IMR-90 (cell line): ENCODE measurements around the gene ATOSB. TPM values are rescaled to one million over a fixed set of nuclear protein-coding genes. Genes with fewer than 3 reads are reported as not detected.

Source experiments
- ATAC-seq: fragments of 200-7000 bp; cut with Tn5 transposase; 2 replicates; pipeline ENCODE4 v1.9.1; 2020; ENCODE audit warnings: low read depth, mild to moderate bottlenecking, moderate library complexity
- BruUV-seq: library from RNA; stranded (reverse); fragments of 400-500 nt; replicated peaks from 2 replicates; lab custom pipeline; 2021; lab: Mats Ljungman, UMichigan
- CTCF ChIA-PET: fragments of 300-600 bp; formaldehyde crosslinking; extraction: SDS; loops from one replicate; lab custom pipeline; 2021; ENCODE audit warnings: antibody characterized with exemption; lab: Yijun Ruan, JAX
- POLR2A ChIA-PET: fragments of 300-600 bp; sonication (Branson Sonifier 250); formaldehyde crosslinking; loops from one replicate; lab custom pipeline; 2022; ENCODE audit warnings: antibody characterized with exemption; ENCODE audit not compliant: unreplicated experiment; lab: Charles Lee
- DNase-seq: peaks from one replicate; pipeline ENCODE4 v3.0.0; 2013
- H2AFZ ChIP-seq: replicated peaks from 2 replicates; pipeline ENCODE3; 2013; ENCODE audit warnings: low read length, mild to moderate bottlenecking; ENCODE audit not compliant: poor library complexity
- H2AK5ac ChIP-seq: 2 replicates; pipeline ENCODE4 v1.6.1; 2013; ENCODE audit warnings: low read depth, low read length, inconsistent platforms
- H2AK9ac ChIP-seq: replicated peaks from 2 replicates; pipeline ENCODE3; 2013; ENCODE audit warnings: mild to moderate bottlenecking, low read depth, low read length, moderate library complexity; ENCODE audit not compliant: poor library complexity
- H2BK120ac ChIP-seq: 2 replicates; pipeline ENCODE4 v1.6.1; 2013; ENCODE audit warnings: low read depth, low read length, inconsistent platforms
- H2BK15ac ChIP-seq: 3 replicates; pipeline ENCODE4 v1.6.1; 2013; ENCODE audit warnings: low read depth, low read length, inconsistent platforms
- H2BK20ac ChIP-seq: 2 replicates; pipeline ENCODE4 v1.6.1; 2013; ENCODE audit warnings: low read depth, mild to moderate bottlenecking, inconsistent platforms, low read length, moderate library complexity
- H2BK5ac ChIP-seq: 2 replicates; pipeline ENCODE4 v1.6.1; 2013; ENCODE audit warnings: mild to moderate bottlenecking, low read depth, low read length, inconsistent platforms; ENCODE audit not compliant: poor library complexity, severe bottlenecking
- H3K14ac ChIP-seq: replicated peaks from 2 replicates; pipeline ENCODE4 v1.6.1; 2013; ENCODE audit warnings: low read depth, low read length, inconsistent platforms
- H3K18ac ChIP-seq: 2 replicates; pipeline ENCODE4 v1.6.1; 2013; ENCODE audit warnings: low read depth, low read length, control low read depth
- H3K23ac ChIP-seq: 2 replicates; pipeline ENCODE4 v1.6.1; 2013; ENCODE audit warnings: low read depth, low read length, inconsistent platforms
- H3K27ac ChIP-seq: 2 replicates; pipeline ENCODE4 v1.5.1; 2013; ENCODE audit warnings: mild to moderate bottlenecking, control low read depth, low read length; ENCODE audit not compliant: insufficient read depth
- H3K27me3 ChIP-seq: 2 replicates; pipeline ENCODE4 v1.6.1; 2013; ENCODE audit warnings: low read length; ENCODE audit not compliant: control insufficient read depth, insufficient read depth
- H3K36me3 ChIP-seq: 2 replicates; pipeline ENCODE4 v1.6.1; 2013; ENCODE audit warnings: low read length, mixed read lengths; ENCODE audit not compliant: control insufficient read depth, insufficient read depth
- H3K4ac ChIP-seq: 2 replicates; pipeline ENCODE4 v1.6.1; 2013; ENCODE audit warnings: low read depth, low read length, inconsistent platforms
- H3K4me1 ChIP-seq: 2 replicates; pipeline ENCODE4 v1.6.1; 2013; ENCODE audit warnings: low read length, mixed read lengths; ENCODE audit not compliant: control insufficient read depth, insufficient read depth
- H3K4me2 ChIP-seq: 2 replicates; pipeline ENCODE4 v1.6.1; 2013; ENCODE audit warnings: low read depth, mild to moderate bottlenecking, control low read depth, low read length, moderate library complexity
- H3K4me3 ChIP-seq: 2 replicates; pipeline ENCODE4 v1.5.1; 2013; ENCODE audit warnings: low read depth, mild to moderate bottlenecking, control low read depth, low read length, moderate library complexity; ENCODE audit not compliant: insufficient read depth
- H3K56ac ChIP-seq: 2 replicates; pipeline ENCODE4 v1.6.1; 2013; ENCODE audit warnings: low read length, inconsistent platforms; ENCODE audit not compliant: insufficient read depth; ENCODE audit errors: extremely low read depth
- H3K79me1 ChIP-seq, 2 experiments: 2 replicates each; pipeline ENCODE4 v1.6.1; 2013; ENCODE audit warnings: low read length in 2 of 2, inconsistent platforms in 1 of 2, low read depth in 1 of 2
- H3K9ac ChIP-seq: 2 replicates; pipeline ENCODE4 v1.6.1; 2013; ENCODE audit warnings: low read depth, low read length, control low read depth
- H3K9me1 ChIP-seq: 2 replicates; pipeline ENCODE4 v1.6.1; 2013; ENCODE audit warnings: low read length, inconsistent platforms; ENCODE audit not compliant: insufficient read depth
- H3K9me3 ChIP-seq: 2 replicates; pipeline ENCODE4 v1.6.1; 2013; ENCODE audit warnings: low read length; ENCODE audit not compliant: control insufficient read depth, insufficient read depth
- H4K20me1 ChIP-seq: 2 replicates; pipeline ENCODE4 v1.6.1; 2013; ENCODE audit warnings: low read length, inconsistent platforms; ENCODE audit not compliant: insufficient read depth
- H4K5ac ChIP-seq: 2 replicates; pipeline ENCODE4 v1.6.1; 2013; ENCODE audit warnings: mild to moderate bottlenecking, low read depth, low read length, control low read depth
- H4K8ac ChIP-seq, 2 experiments: 2 replicates each; pipeline ENCODE4 v1.6.1; 2013; ENCODE audit warnings: low read depth in 2 of 2, low read length in 2 of 2, control low read depth in 1 of 2, inconsistent platforms in 1 of 2
- H4K91ac ChIP-seq: 2 replicates; pipeline ENCODE4 v1.6.1; 2013; ENCODE audit warnings: low read depth, low read length, inconsistent platforms; ENCODE audit not compliant: insufficient read depth
- BHLHE40 ChIP-seq: fragments of 150-350 bp; IDR thresholded peaks from 2 replicates; pipeline ENCODE4 v1.6.1; 2016; ENCODE audit warnings: mild to moderate bottlenecking, low read depth, low read length
- CEBPB ChIP-seq: IDR thresholded peaks from 2 replicates; pipeline ENCODE4 v1.6.1; 2012; ENCODE audit warnings: low read depth, low read length, improper control_type of control experiment
- CHD1 ChIP-seq: IDR thresholded peaks from 2 replicates; pipeline ENCODE4 v1.6.1; 2012; ENCODE audit warnings: low read depth, low read length, improper control_type of control experiment
- FOS ChIP-seq: fragments of 150-350 bp; IDR thresholded peaks from 2 replicates; pipeline ENCODE4 v1.6.1; 2016; ENCODE audit warnings: low read depth, low read length
- MAFK ChIP-seq: IDR thresholded peaks from 2 replicates; pipeline ENCODE4 v1.6.1; 2012; ENCODE audit warnings: low read depth, low read length, improper control_type of control experiment
- MAZ ChIP-seq: IDR thresholded peaks from 2 replicates; pipeline ENCODE4 v1.6.1; 2012; ENCODE audit warnings: low read depth, mild to moderate bottlenecking, low read length, improper control_type of control experiment, moderate library complexity, borderline replicate concordance
- MXI1 ChIP-seq: IDR thresholded peaks from 2 replicates; pipeline ENCODE4 v1.6.1; 2012; ENCODE audit warnings: low read depth, mild to moderate bottlenecking, low read length, moderate library complexity, borderline replicate concordance
- NFE2L2 ChIP-seq: fragments of 150-350 bp; IDR thresholded peaks from 2 replicates; pipeline ENCODE4 v1.6.1; 2016; ENCODE audit warnings: low read depth, mild to moderate bottlenecking, low read length
- POLR2A ChIP-seq: IDR thresholded peaks from 2 replicates; pipeline ENCODE4 v1.6.1; 2012; ENCODE audit warnings: mild to moderate bottlenecking, low read depth, low read length
- RAD21 ChIP-seq: IDR thresholded peaks from 2 replicates; pipeline ENCODE4 v1.6.1; 2012; ENCODE audit warnings: low read length, improper control_type of control experiment
- RCOR1 ChIP-seq: IDR thresholded peaks from 2 replicates; pipeline ENCODE4 v1.6.1; 2012; ENCODE audit warnings: mild to moderate bottlenecking, low read length, improper control_type of control experiment; ENCODE audit not compliant: insufficient replicate concordance
- RFX5 ChIP-seq: IDR thresholded peaks from 2 replicates; pipeline ENCODE4 v1.8.0; 2012; ENCODE audit warnings: low read depth, mild to moderate bottlenecking, low read length, moderate library complexity
- SMC3 ChIP-seq: fragments of 150-350 bp; IDR thresholded peaks from 2 replicates; pipeline ENCODE4 v1.6.1; 2016; ENCODE audit warnings: low read depth, mild to moderate bottlenecking, antibody characterized with exemption, low read length, moderate library complexity
- WGBS, 2 experiments: methylation state at CpG; one replicate each; pipeline versions ENCODE4 v1.1.5 to v1.1.7; 2013; ENCODE audit warnings: missing lambda C conversion rate in 2 of 2; ENCODE audit not compliant: insufficient read length in 1 of 2; ENCODE audit errors: extremely low coverage in 2 of 2; 5-methylcytosine and 5-hydroxymethylcytosine counted together
- dilution Hi-C: fragments of 300-500 bp; cut with HindIII; formaldehyde crosslinking; loops from one replicate; pipeline ENCODE4 v1.14.3; 2018; ENCODE audit warnings: low sequenced_read_pairs; ENCODE audit not compliant: unreplicated experiment
- in situ Hi-C: fragments of 300-500 bp; cut with MboI; formaldehyde crosslinking; loops from 3 replicates; pipeline ENCODE4 v1.14.3; 2019; ENCODE audit warnings: low sequenced_read_pairs, inconsistent platforms, mixed read lengths
- intact Hi-C: fragments of 100-400 bp; cut with micrococcal nuclease; formaldehyde crosslinking; loops from 2 replicates; pipeline ENCODE4 v1.10.0; 2022
- polyA plus RNA-seq, 3 experiments: library from polyadenylated mRNA; depleted of rRNA; stranded (reverse); fragments of >200 nt; gene quantifications; 2 replicates each; pipeline ENCODE4 v1.2.3, GENCODE V29; 2012; ENCODE audit warnings: low replicate concordance in 1 of 3
- total RNA-seq: library from RNA; depleted of rRNA; stranded (reverse); fragments of >200 nt; gene quantifications from 2 replicates; pipeline ENCODE4 v1.2.3, GENCODE V29; 2012
- TF ChIP-seq, protein P1 (sequence below): conservative IDR thresholded peaks from 2 replicates; pipeline ENCODE4 v1.5.1; 2012; ENCODE audit warnings: mild to moderate bottlenecking, low read depth, low read length, improper control_type of control experiment
- TF ChIP-seq, protein P2 (sequence below): fragments of 150-350 bp; IDR thresholded peaks from 2 replicates; pipeline ENCODE4 v1.6.1; 2017; ENCODE audit warnings: mild to moderate bottlenecking, antibody characterized with exemption, low read length, low read depth
- TF ChIP-seq, protein P3 (sequence below): fragments of 150-350 bp; IDR thresholded peaks from 2 replicates; pipeline ENCODE4 v1.6.1; 2016; ENCODE audit warnings: low read depth, mild to moderate bottlenecking, low read length, moderate library complexity, borderline replicate concordance

The ATOSB gene
- total and polyA plus RNA-seq, 2 of the 4 experiments (the other 2 are of a cell fraction) = 12.0 to 40.2 TPM

DNA sequence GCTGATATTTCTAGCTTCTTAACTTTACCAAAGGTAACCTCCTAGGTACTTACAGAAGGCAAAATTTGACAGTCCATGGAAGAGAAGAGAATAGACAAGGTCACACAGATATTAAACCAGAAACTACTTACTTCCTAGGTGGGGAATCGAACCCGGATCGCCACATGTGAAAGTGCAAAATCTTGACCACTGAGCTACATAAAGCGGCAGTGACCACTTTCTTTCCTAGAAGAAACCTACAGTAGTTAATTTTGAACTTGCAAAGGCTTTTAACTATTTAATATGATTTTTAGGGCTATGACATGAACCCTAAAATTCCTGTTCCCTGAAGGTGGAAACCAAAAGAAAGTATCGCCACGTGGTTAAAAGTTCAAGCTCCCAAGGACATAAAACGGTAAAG, 20.3 kb upstream of the ATOSB start:
- intact Hi-C loops = no loop called here
- Histone ChIP-seq H3K23ac (no peak overlapping the region), H3K18ac (no peak overlapping the region), H3K9me3 (peaks cover 4% of the 10 kb centered on the region; the same call in 1 of the 2 replicates), H3K36me3 (no peaks in the 10 kb centered on the region), H3K9ac (no peak overlapping the region), H2AK9ac (no peak overlapping the region), H2AFZ (no peak overlapping the region), H2BK120ac (no peak overlapping the region), H4K91ac (no peak overlapping the region), H2BK15ac (no peak overlapping the region), H3K79me1 (no peaks in the 10 kb centered on the region), H2AK5ac (no peak overlapping the region), H3K4me1 (no peaks in the 10 kb centered on the region), H3K4ac (no peak overlapping the region), H4K8ac (no peak overlapping the region), H3K27ac (no peak overlapping the region), H3K14ac (no peak overlapping the region), H3K4me3 (no peak overlapping the region), H3K9me1 (no peaks in the 10 kb centered on the region), H4K20me1 (no peaks in the 10 kb centered on the region), H3K27me3 (peaks cover 2% of the 10 kb centered on the region; the same call in 1 of the 2 replicates), H4K5ac (no peak overlapping the region), H3K56ac (no peak overlapping the region), H3K4me2 (no peak overlapping the region), H2BK5ac (no peak overlapping the region), H2BK20ac (no peak overlapping the region)
- DNase-seq = no peak
- POLR2A ChIA-PET = no interaction called here
- WGBS, 2 experiments = 61% methylated on average over 3 of the region's 7 CpGs; no CpG with 5 or more reads in 1 of the 2 experiments
- dilution Hi-C loops = no loop called here
- ATAC-seq = no peak
- CTCF ChIA-PET = interaction anchor here (0.6 kb wide), 1 partner anchor 166 kb away, joined by 5 read pairs; no protein-coding TSS in a partner anchor
- TF ChIP-seq NFE2L2 (no peak), RAD21 (no peak), BHLHE40 (no peak), RCOR1 (no peak), MAZ (no peak), RFX5 (no peak), CEBPB (no peak), FOS (no peak), POLR2A (no peak), SMC3 (no peak), MAFK (no peak), MXI1 (no peak), CHD1 (no peak)
- TF ChIP-seq, protein P1, sequence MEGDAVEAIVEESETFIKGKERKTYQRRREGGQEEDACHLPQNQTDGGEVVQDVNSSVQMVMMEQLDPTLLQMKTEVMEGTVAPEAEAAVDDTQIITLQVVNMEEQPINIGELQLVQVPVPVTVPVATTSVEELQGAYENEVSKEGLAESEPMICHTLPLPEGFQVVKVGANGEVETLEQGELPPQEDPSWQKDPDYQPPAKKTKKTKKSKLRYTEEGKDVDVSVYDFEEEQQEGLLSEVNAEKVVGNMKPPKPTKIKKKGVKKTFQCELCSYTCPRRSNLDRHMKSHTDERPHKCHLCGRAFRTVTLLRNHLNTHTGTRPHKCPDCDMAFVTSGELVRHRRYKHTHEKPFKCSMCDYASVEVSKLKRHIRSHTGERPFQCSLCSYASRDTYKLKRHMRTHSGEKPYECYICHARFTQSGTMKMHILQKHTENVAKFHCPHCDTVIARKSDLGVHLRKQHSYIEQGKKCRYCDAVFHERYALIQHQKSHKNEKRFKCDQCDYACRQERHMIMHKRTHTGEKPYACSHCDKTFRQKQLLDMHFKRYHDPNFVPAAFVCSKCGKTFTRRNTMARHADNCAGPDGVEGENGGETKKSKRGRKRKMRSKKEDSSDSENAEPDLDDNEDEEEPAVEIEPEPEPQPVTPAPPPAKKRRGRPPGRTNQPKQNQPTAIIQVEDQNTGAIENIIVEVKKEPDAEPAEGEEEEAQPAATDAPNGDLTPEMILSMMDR = no peak
- TF ChIP-seq, protein P2, sequence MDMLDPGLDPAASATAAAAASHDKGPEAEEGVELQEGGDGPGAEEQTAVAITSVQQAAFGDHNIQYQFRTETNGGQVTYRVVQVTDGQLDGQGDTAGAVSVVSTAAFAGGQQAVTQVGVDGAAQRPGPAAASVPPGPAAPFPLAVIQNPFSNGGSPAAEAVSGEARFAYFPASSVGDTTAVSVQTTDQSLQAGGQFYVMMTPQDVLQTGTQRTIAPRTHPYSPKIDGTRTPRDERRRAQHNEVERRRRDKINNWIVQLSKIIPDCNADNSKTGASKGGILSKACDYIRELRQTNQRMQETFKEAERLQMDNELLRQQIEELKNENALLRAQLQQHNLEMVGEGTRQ = no peak
- TF ChIP-seq, protein P3, sequence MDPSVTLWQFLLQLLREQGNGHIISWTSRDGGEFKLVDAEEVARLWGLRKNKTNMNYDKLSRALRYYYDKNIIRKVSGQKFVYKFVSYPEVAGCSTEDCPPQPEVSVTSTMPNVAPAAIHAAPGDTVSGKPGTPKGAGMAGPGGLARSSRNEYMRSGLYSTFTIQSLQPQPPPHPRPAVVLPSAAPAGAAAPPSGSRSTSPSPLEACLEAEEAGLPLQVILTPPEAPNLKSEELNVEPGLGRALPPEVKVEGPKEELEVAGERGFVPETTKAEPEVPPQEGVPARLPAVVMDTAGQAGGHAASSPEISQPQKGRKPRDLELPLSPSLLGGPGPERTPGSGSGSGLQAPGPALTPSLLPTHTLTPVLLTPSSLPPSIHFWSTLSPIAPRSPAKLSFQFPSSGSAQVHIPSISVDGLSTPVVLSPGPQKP = no peak
- in situ Hi-C loops = no loop called here
- no TSS peak for BruUV-seq
